ENCODE measurements around the gene RNU4-1.

RNU4-1 gene

DNA sequence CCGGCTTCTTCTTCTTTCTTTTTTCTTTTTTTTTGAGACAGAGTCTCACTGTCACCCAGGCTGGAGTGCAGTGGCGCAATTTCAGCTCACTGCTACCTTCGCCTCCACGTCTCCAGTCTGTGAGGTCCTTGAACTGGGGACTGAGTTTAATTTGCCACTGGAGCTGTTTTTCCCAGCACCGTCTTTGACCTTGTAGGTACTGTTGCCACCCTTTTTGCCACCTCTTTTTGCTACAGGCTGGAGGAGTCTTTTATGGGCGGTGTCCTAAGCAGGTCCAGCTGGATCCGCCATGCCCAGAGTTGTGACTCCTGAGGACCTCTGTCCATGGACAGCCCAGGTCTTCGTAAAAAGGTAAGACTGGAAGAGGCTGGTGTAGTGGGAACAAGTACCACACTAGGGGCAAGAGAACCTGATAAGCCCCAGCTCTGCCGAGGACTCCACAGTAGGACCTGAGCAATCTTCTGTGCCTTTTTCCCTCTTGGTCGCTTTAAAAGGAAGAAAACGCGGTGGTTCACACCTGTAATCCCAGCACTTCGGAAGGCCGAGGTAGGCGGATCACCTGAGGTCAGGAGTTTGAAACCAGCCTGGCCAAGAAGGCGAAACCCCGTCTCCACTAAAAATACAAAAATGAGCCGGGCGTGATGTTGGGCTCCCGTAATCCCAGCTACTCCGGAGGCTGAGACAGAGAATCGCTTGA lies 2.3 kb downstream of the RNU4-1 start:
- peak; percentile 17 for DNase-seq (ENCODE audit: low spot score)

DNA sequence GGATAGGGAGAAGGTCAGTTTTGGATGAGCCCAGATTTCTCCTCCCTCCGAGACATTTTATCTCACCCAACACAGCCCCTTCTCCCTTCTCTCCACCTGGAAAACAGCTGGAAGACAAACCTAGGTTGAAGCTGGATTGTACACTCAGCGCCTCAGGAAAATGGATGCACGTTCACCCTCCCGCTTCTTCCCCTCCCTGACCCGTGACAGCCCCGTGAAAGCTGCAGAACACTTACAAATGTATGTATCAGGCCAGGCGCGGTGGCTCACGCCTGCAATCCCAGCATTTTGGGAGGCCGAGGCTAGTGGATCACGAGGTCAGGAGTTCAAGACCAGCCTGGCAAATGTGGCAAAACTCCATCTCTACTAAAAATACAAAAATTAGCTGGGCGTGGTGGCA lies 5.5 kb downstream of the RNU4-1 start:
- no peak for DNase-seq (ENCODE audit: low spot score)

GRCh38 chr12:120286768-120287490 lies 6.1 kb downstream of the RNU4-1 start:
- no peak for DNase-seq (ENCODE audit: low spot score)

DNA sequence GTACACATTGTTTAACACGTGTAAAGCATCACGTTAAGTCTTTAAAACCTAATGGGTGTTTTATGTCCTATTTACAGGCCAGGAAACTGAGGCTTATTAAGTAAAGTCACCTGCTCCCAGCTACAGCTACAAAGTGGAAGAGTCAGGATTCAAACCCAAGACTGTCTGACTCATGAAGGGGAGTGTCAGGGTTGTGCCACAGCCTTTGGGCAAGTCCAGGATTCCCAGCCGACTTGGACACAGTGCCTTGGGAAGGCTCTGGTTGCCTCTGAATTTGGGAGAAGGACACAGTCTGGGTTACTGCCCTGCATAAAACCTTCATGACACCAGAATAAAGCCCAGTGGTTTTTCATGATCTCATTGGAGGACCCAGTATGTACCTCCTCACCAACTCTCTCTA lies 8.7 kb downstream of the RNU4-1 start:
- no peak for DNase-seq (ENCODE audit: low spot score)

- no peak for DNase-seq (ENCODE audit: low spot score)
Observed at GRCh38 chr12:120283318-120283717, 9.7 kb downstream of the RNU4-1 start.

- no peak for DNase-seq (ENCODE audit: low spot score)
Observed at GRCh38 chr12:120278137-120279069, 14.6 kb downstream of the RNU4-1 start.

GRCh38 chr12:120276734-120277133 lies 16.3 kb downstream of the RNU4-1 start:
- no peak for DNase-seq (ENCODE audit: low spot score)

DNA sequence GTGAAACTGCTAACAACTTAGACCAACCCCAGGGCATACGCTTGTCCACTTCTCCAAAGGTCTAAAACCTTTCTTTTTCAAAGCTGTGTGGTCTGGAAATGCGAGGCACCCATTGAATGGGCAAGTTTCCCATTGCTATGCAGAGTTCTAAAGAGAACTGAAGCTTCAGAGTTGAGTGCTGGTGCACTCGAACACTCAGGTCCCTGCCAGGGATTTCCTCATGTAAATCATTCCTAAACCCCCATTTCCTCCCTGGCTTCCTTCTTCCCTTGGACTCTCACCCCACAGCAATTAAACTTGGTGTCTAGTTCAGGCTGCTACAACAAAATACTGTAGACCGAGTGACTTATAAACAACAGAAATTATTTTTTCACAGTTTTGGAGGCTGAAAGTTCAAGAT lies 25.3 kb downstream of the RNU4-1 start:
- DNase-seq (ENCODE audit: low spot score), result no peak

GRCh38 chr12:120266180-120266870 lies 26.7 kb downstream of the RNU4-1 start:
- no peak for DNase-seq (ENCODE audit: low spot score)

DNA sequence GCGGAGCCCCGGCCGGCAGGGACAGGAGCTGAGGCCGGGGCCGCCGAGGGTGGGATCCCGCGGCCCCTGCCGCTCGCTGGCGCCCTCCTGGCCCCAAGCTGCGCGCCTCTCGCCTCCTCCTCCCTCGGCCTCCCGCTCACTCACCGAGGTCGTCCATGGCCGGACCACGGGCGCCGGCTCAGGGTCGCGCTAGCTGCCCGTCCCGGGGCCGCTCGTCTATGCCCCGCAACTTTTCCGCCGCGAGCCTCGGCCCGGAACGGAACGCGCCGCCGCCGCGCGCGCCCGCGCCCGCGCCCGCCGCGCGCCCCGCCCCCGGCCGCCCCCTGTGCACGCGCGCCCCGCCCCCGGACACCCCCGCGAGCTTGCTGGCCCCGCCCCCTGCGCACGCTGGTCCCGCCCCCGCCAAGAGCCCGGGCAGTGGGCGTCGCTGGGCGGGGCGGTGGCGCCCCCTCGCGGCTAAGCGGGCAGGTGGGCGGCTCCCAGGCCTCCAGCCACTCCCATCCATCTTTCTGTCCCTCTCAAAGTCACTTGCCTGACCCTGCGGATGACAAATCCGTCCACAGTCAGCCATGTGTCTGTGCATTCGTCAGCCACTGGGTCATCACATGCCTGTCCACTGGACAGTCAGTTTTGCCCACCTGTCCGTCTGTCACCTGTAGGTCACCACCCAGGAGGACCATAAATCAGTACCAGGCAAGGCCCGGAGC lies 27.4 kb downstream of the RNU4-1 start, which contains the start of gene PXN:
Gene PXN, minus strand, starts transcription at position 258 of the 707 bp plus-strand sequence. Its CDS starts 101 bp downstream, at position 157.
- peak; percentile 77 for DNase-seq (ENCODE audit: low spot score)

GRCh38 chr12:120264904-120265472 lies 28.0 kb downstream of the RNU4-1 start:
- DNase-seq (ENCODE audit: low spot score), result no peak

GRCh38 chr12:120264086-120264903 lies 28.7 kb downstream of the RNU4-1 start:
- no peak for DNase-seq (ENCODE audit: low spot score)

GRCh38 chr12:120263748-120264085 lies 29.3 kb downstream of the RNU4-1 start:
- DNase-seq (ENCODE audit: low spot score), result no peak

- DNase-seq (ENCODE audit: low spot score), result no peak
Observed at GRCh38 chr12:120262852-120263747, 29.9 kb downstream of the RNU4-1 start.

- DNase-seq (ENCODE audit: low spot score), result peak; percentile 78
Observed at GRCh38 chr12:120261951-120262851, 30.8 kb downstream of the RNU4-1 start.

DNA sequence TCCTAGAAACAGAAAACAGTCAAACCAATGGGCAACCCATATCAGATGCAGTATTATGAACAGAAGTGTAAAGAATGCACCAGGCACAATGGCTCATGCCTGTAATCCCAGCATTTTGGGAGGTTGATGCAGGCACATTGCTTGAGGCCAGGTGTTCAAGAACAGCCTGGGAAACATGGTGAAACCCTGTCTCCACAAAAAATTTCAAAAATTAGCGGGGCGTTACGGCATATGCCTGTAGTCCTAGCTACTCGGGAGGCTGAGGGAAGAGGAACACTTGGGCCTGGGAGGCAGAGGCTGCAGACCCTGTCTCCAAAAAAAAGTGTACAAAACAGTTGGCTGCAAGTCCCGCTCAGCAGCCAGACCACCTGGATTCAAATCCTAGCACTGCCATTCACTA lies 32.4 kb downstream of the RNU4-1 start:
- no peak for DNase-seq (ENCODE audit: low spot score)

GRCh38 chr12:120259418-120260202 lies 33.4 kb downstream of the RNU4-1 start:
- DNase-seq (ENCODE audit: low spot score), result no peak

Data from SW480 (cell line).